BLaER1 treated with 17β-estradiol and CSF1 and Interleukin-3, amounts not matched to agents 10 nM and 100 nM (cell line): ENCODE data around the gene KCTD1.
A peak's percentile ranks its signal among the peaks of the same experiment; 100 is the strongest.

ENCODE experiments used
- H3K27ac ChIP-seq, 11 experiments: shearing (Covaris generic); formaldehyde crosslinking; 2 replicates each; pipeline ENCODE4 v1.8.1; 2022
- H3K27me3 ChIP-seq, 11 experiments: shearing (Covaris generic); formaldehyde crosslinking; 2 replicates each; pipeline ENCODE4 v1.8.1; 2022
- H3K36me3 ChIP-seq, 11 experiments: shearing (Covaris generic); formaldehyde crosslinking; 2 replicates each; pipeline ENCODE4 v1.8.1; 2022
- H3K4me1 ChIP-seq, 10 experiments: shearing (Covaris generic); formaldehyde crosslinking; 2 replicates each; pipeline ENCODE4 v1.8.1; 2022
- H3K4me2 ChIP-seq, 11 experiments: shearing (Covaris generic); formaldehyde crosslinking; 2 replicates each; pipeline ENCODE4 v1.8.1; 2022
- H3K4me3 ChIP-seq, 10 experiments: shearing (Covaris generic); formaldehyde crosslinking; 2 replicates each; pipeline ENCODE4 v1.8.1; 2022
- H3K9ac ChIP-seq, 11 experiments: shearing (Covaris generic); formaldehyde crosslinking; 2 replicates each; pipeline ENCODE4 v1.8.1; 2022
- H3K9me3 ChIP-seq, 11 experiments: shearing (Covaris generic); formaldehyde crosslinking; replicated peaks in 1 of 11; 2 replicates each; pipeline ENCODE4 v1.8.1; 2022
- H4K20me1 ChIP-seq, 11 experiments: shearing (Covaris generic); formaldehyde crosslinking; 2 replicates each; pipeline ENCODE4 v1.8.1; 2022
- Cebpa-rat ChIP-seq, 11 experiments: shearing (Covaris generic); IDR thresholded peaks; 2 replicates each; pipeline ENCODE4 v1.8.1; 2022

The KCTD1 gene

DNA sequence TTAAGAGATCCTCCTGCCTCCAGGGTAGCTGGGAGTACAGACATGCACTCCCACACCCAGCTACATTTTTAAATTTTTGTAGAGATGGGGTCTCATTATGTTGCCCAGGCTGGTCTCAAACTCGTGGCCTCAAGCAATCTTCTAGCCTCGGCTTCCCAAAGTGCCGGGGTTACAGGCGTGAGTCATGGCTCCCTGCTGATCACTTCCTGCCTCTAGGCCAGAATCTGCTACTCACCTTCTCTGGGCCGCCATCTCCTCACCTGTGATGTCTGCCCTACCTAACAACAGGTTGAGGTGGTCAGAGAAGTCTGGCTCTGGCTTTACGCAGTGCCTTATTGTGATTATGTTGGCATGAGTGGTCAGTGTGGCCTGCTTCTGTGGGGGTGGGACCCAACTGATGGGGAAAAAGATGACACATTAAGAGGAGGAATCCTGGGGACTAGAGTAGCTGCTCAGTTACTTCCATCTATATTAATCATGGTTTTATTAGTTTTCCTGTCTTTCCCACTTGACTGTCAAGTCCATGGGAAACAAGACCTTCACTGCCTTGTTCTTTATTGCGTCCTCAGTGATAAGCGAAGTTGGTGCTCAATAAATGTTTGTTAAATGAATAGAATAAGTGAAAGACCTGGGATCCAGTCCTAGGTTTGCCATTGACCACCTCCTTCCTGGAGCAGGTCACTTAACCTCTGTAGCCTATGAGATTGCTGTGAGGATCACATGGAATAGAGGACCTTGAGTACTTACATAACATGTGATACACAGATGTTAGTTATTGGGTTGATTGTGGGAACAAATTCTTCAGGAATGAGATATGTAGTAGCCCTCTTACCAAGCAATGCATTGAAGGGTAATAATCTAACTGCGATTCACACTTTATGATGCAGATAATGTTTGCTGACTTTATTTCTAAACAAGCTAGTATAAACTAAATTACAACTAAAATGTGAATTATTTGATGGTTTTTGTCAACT, 15.7 kb downstream of the KCTD1 start:
- Histone ChIP-seq H3K4me3 (no peak overlapping the region), H4K20me1 (no peaks in the 10 kb centered on the region), H3K4me2 (no peak overlapping the region), H3K9me3 (no peaks in the 10 kb centered on the region), H3K27me3 (no peaks in the 10 kb centered on the region), H3K36me3 (no peaks in the 10 kb centered on the region), H3K9ac (no peak overlapping the region), H3K27ac (no peak overlapping the region), H3K4me1 (no peaks in the 10 kb centered on the region)
- TF ChIP-seq Cebpa-rat (IDR thresholded peaks at IDR 0.05): no peak

DNA sequence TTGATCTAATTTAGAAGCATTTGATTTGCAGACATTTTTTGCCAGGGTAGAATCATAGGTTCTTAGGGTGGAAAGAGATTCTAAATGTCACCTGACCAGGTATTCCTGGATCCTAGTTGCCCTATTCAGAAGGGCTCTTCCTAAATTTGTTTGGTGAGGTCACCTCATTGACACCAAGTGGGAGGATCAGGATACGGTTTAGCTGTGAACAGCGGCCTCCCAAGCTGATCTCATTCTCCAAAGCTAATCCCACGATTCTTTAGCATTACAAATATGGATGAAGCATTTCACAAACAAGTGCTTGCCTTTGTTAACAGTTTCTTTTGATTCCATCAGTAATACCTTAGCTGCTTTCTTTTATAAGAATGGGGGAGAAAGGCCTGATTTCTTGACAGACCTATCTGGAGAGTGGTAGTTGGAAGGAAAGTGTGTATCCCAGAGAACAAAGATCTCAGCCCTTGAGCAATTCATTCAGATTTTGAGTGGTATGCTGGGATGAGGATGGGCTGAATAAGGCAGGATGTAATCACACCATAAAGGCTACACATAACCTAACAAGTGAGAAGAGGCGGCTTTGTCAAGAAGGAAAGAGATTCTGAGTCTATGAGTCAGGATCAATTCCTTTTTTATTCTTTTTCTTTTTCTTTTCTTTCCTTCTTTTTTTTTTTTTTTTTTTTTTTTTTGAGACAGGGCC, 16.6 kb downstream of the KCTD1 start:
- H3K27me3 ChIP-seq: no peaks in the 10 kb centered on the region
- H3K36me3 ChIP-seq: no peaks in the 10 kb centered on the region
- H3K9me3 ChIP-seq: no peaks in the 10 kb centered on the region
- H3K27ac ChIP-seq: no peak overlapping the region
- peaks cover 0 to 4% (median 2%) of the 10 kb centered on the region in 10 experiments; a peak in 4 of 20 replicates for H3K4me1 ChIP-seq
- TF ChIP-seq Cebpa-rat (IDR thresholded peaks at IDR 0.05): no peak
- H3K4me3 ChIP-seq: no peak overlapping the region
- no peak overlapping the region for H3K4me2 ChIP-seq
- no peaks in the 10 kb centered on the region for H4K20me1 ChIP-seq
- H3K9ac ChIP-seq: no peak overlapping the region

- H3K27me3 ChIP-seq: no peaks in the 10 kb centered on the region
- H3K4me3 ChIP-seq: no peak overlapping the region
- no peaks in the 10 kb centered on the region for H4K20me1 ChIP-seq
- H3K4me2 ChIP-seq: peak overlapping the region in 1 of 11 experiments; percentile 2; a peak in 2 of 22 replicates
- no peak for TF ChIP-seq Cebpa-rat (IDR thresholded peaks at IDR 0.05)
- H3K4me1 ChIP-seq: peaks cover 3 to 20% (median 14%) of the 10 kb centered on the region in 10 experiments; a peak in 14 of 20 replicates
- H3K27ac ChIP-seq: no peak overlapping the region
- no peak overlapping the region for H3K9ac ChIP-seq
- no peaks in the 10 kb centered on the region for H3K9me3 ChIP-seq
- H3K36me3 ChIP-seq: no peaks in the 10 kb centered on the region
Measured at GRCh38 chr18:26526966-26527234, 21.5 kb downstream of the KCTD1 start.

- H3K4me1 ChIP-seq: peaks cover 3 to 20% (median 14%) of the 10 kb centered on the region in 10 experiments; a peak in 14 of 20 replicates
- no peak overlapping the region for H3K27ac ChIP-seq
- TF ChIP-seq Cebpa-rat (IDR thresholded peaks at IDR 0.05): no peak
- H3K36me3 ChIP-seq: no peaks in the 10 kb centered on the region
- H3K27me3 ChIP-seq: no peaks in the 10 kb centered on the region
- no peak overlapping the region for H3K4me3 ChIP-seq
- H3K9ac ChIP-seq: no peak overlapping the region
- H3K9me3 ChIP-seq: no peaks in the 10 kb centered on the region
- H4K20me1 ChIP-seq: no peaks in the 10 kb centered on the region
- peak overlapping the region in 1 of 11 experiments; percentile 2; a peak in 1 of 22 replicates for H3K4me2 ChIP-seq
Measured at GRCh38 chr18:26526128-26526965, 22.0 kb downstream of the KCTD1 start.

GRCh38 chr18:26524504-26525351, 23.6 kb downstream of the KCTD1 start:
- H3K27ac ChIP-seq: no peak overlapping the region

GRCh38 chr18:26524002-26524401, 24.4 kb downstream of the KCTD1 start:
- H3K27me3 ChIP-seq: no peaks in the 10 kb centered on the region
- peak overlapping the region in 2 of 11 experiments; percentile 21 to 36; a peak in 2 of 22 replicates for H3K4me2 ChIP-seq
- no peaks in the 10 kb centered on the region for H3K36me3 ChIP-seq
- peaks cover 3 to 20% (median 14%) of the 10 kb centered on the region in 10 experiments; a peak in 14 of 20 replicates for H3K4me1 ChIP-seq
- H3K4me3 ChIP-seq: no peak overlapping the region
- H3K27ac ChIP-seq: no peak overlapping the region
- H3K9me3 ChIP-seq: no peaks in the 10 kb centered on the region
- no peak for TF ChIP-seq Cebpa-rat (IDR thresholded peaks at IDR 0.05)
- H3K9ac ChIP-seq: no peak overlapping the region
- no peaks in the 10 kb centered on the region for H4K20me1 ChIP-seq

More at GRCh38 chr18:26524504-26525351, 23.6 kb downstream of the KCTD1 start:
- Histone ChIP-seq H3K36me3 (no peaks in the 10 kb centered on the region), H3K27me3 (no peaks in the 10 kb centered on the region), H4K20me1 (no peaks in the 10 kb centered on the region), H3K9me3 (no peaks in the 10 kb centered on the region), H3K4me1 (peaks cover 3 to 20% (median 14%) of the 10 kb centered on the region in 10 experiments; a peak in 14 of 20 replicates), H3K9ac (no peak overlapping the region), H3K4me2 (peak overlapping the region in 4 of 11 experiments; percentile 22 to 42 (median 30); a peak in 7 of 22 replicates), H3K4me3 (no peak overlapping the region)
- TF ChIP-seq Cebpa-rat (IDR thresholded peaks at IDR 0.05): no peak

DNA sequence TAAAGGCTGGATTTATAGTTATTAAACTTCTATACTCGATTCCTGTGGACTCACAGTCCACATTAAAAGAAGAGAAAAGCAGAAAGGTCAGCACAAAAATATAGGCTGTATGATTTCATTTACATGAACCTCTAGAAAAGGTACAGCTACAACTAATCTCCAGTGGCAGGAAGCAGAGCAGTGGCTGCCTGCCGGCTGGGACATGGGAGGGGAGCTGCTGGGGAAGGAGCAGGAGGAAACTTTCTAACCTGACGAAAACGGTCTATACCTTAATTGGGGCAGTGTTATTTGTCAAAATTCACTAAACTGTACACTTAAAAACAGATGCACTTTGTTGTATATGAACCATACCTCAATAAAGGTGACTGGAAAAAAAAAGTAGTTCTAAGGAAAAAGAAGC, 26.7 kb downstream of the KCTD1 start:
- Histone ChIP-seq H3K27ac (no peak overlapping the region), H3K36me3 (no peaks in the 10 kb centered on the region)
- TF ChIP-seq Cebpa-rat (IDR thresholded peaks at IDR 0.05): no peak

DNA sequence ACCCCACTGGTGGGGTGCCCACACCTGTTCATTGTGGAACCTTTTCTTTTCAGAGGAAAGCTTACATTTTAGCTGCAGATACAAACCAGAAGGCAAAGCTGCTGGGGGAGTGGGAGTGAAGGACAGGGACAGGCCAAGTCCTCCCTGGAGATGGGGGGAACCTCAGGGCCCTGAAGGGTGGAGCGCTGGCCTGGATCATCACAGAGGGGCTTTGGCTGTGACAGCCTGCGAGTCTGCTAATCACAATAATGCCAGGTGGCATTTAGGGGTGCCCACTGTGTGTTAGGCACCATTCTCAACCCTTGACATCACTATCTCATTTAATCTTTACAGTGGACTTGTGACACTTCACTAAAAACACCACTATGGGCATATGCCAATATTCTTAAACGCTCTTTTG, 27.4 kb downstream of the KCTD1 start:
- Histone ChIP-seq H3K4me1 (peaks cover 0 to 20% (median 8%) of the 10 kb centered on the region in 10 experiments; a peak in 12 of 20 replicates), H3K4me2 (no peak overlapping the region), H3K27ac (no peak overlapping the region), H3K9me3 (no peaks in the 10 kb centered on the region), H3K9ac (no peak overlapping the region), H4K20me1 (no peaks in the 10 kb centered on the region), H3K27me3 (no peaks in the 10 kb centered on the region), H3K36me3 (no peaks in the 10 kb centered on the region), H3K4me3 (no peak overlapping the region)
- TF ChIP-seq Cebpa-rat (IDR thresholded peaks at IDR 0.05): no peak

More for the DNA sequence above, 26.7 kb downstream of the KCTD1 start:
- no peaks in the 10 kb centered on the region for H3K27me3 ChIP-seq
- H3K4me1 ChIP-seq: peaks cover 0 to 20% (median 10%) of the 10 kb centered on the region in 10 experiments; a peak in 13 of 20 replicates
- H3K4me3 ChIP-seq: no peak overlapping the region
- no peaks in the 10 kb centered on the region for H4K20me1 ChIP-seq
- H3K9ac ChIP-seq: no peak overlapping the region
- no peaks in the 10 kb centered on the region for H3K9me3 ChIP-seq
- H3K4me2 ChIP-seq: no peak overlapping the region
